HCT116 (cell line): ENCODE results near the gene ABHD4. TPM values are rescaled to one million over a fixed set of nuclear protein-coding genes. Genes with fewer than 3 reads are reported as not detected.

Experiments
- ATAC-seq: fragments of 200-7000 bp; cut with Tn5 transposase; 2 replicates; pipeline ENCODE4 v1.9.1; 2020; ENCODE audit warnings: mild to moderate bottlenecking, moderate library complexity
- BruUV-seq: library from RNA; stranded (reverse); fragments of 400-500 nt; replicated peaks from 2 replicates; lab custom pipeline; 2021; lab: Mats Ljungman, UMichigan
- CTCF ChIA-PET: fragments of 300-600 bp; sonication (Branson Sonifier 250); formaldehyde crosslinking; loops from one replicate; lab custom pipeline; 2021; ENCODE audit warnings: antibody characterized with exemption; lab: Charles Lee
- POLR2A ChIA-PET: fragments of 300-600, 350-600 bp; sonication (Branson Sonifier 250); formaldehyde crosslinking; loops from one replicate; lab custom pipeline; 2021; ENCODE audit warnings: antibody characterized with exemption; lab: Charles Lee
- RAD21 ChIA-PET, 2 experiments: fragments of 300-600 bp; sonication (Branson Sonifier 250); formaldehyde crosslinking; loops; one replicate each; lab custom pipeline; 2023; ENCODE audit warnings: low total read pairs in 2 of 2; ENCODE audit not compliant: uncharacterized antibody in 2 of 2, unreplicated experiment in 2 of 2, low non-redundant PET in 1 of 2; lab: Charles Lee
- DNase-seq: peaks from one replicate; pipeline ENCODE4 v3.0.0-alpha.2; 2010; ENCODE audit warnings: low read depth, low spot score
- H2AFZ ChIP-seq: fragments of 200-600 bp; shearing (Covaris generic), sonication (generic); 2 replicates; pipeline ENCODE4 v1.6.1; 2017; ENCODE audit warnings: low read depth, mixed run types, mixed read lengths, antibody characterized with exemption, low read length; ENCODE audit not compliant: poor library complexity, severe bottlenecking
- H3K27ac ChIP-seq: 2 replicates; pipeline ENCODE4 v1.5.1; 2012; ENCODE audit warnings: low read depth, low read length
- H3K27me3 ChIP-seq: fragments of 200-600 bp; sonication (generic); 2 replicates; pipeline ENCODE4 v1.6.1; 2016; ENCODE audit warnings: mixed run types, low read length, mixed read lengths; ENCODE audit not compliant: insufficient read depth
- H3K36me3 ChIP-seq, 2 experiments: fragments of 200-500 bp in 1 of 2; fragments of 200-600 bp in 1 of 2; sonication (Bioruptor generic) in 1 of 2; sonication (generic) in 1 of 2; 2 replicates each; pipeline versions ENCODE4 v1.5.1 to v1.6.1; 2014 to 2016; ENCODE audit warnings: low read length in 2 of 2, inconsistent platforms in 1 of 2, mixed read lengths in 1 of 2, mixed run types in 1 of 2; ENCODE audit not compliant: insufficient read depth in 2 of 2, control insufficient read depth in 1 of 2
- H3K4me1 ChIP-seq, 2 experiments: fragments of 200-600 bp in 1 of 2; sonication (generic) in 1 of 2; 2 replicates each; pipeline versions ENCODE4 v1.5.1 to v1.6.1; 2012 to 2017; ENCODE audit warnings: low read length in 2 of 2, inconsistent platforms in 1 of 2, mild to moderate bottlenecking in 1 of 2, mixed read lengths in 1 of 2, mixed run types in 1 of 2, moderate library complexity in 1 of 2; ENCODE audit not compliant: insufficient read depth in 2 of 2, control insufficient read depth in 1 of 2
- H3K4me2 ChIP-seq: fragments of 200-600 bp; sonication (generic); 2 replicates; pipeline ENCODE4 v1.6.1; 2017; ENCODE audit warnings: mixed run types, low read length, mixed read lengths
- H3K4me3 ChIP-seq, 2 experiments: fragments of 200-600 bp in 1 of 2; sonication (generic) in 1 of 2; replicated peaks in 1 of 2; 2 replicates each; pipeline ENCODE4 v1.5.1; 2011 to 2016; ENCODE audit warnings: low read length in 2 of 2, control low read depth in 1 of 2, low read depth in 1 of 2, mild to moderate bottlenecking in 1 of 2, mixed read lengths in 1 of 2, mixed run types in 1 of 2
- H3K79me2 ChIP-seq: fragments of 200-600 bp; sonication (generic); 2 replicates; pipeline ENCODE4 v1.6.1; 2017; ENCODE audit warnings: mild to moderate bottlenecking, mixed run types, low read length, moderate library complexity, mixed read lengths; ENCODE audit not compliant: insufficient read depth
- H3K9ac ChIP-seq: fragments of 200-600 bp; sonication (generic); 2 replicates; pipeline ENCODE4 v1.6.1; 2016; ENCODE audit warnings: low read length, mixed read lengths
- H3K9me2 ChIP-seq: fragments of 200-600 bp; sonication (generic), shearing (Covaris generic); 2 replicates; pipeline ENCODE4 v1.6.1; 2017; ENCODE audit warnings: mixed run types, mild to moderate bottlenecking, moderate library complexity; ENCODE audit not compliant: insufficient read depth
- H3K9me3 ChIP-seq, 2 experiments: fragments of 200-500 bp in 1 of 2; fragments of 200-600 bp in 1 of 2; sonication (Bioruptor generic) in 1 of 2; sonication (generic) in 1 of 2; 2 replicates each; pipeline ENCODE4 v1.6.1; 2014 to 2017; ENCODE audit warnings: low read length in 2 of 2, mixed read lengths in 2 of 2, inconsistent platforms in 1 of 2, low read depth in 1 of 2, mild to moderate bottlenecking in 1 of 2, mixed run types in 1 of 2, moderate library complexity in 1 of 2; ENCODE audit not compliant: control insufficient read depth in 1 of 2, insufficient read depth in 1 of 2
- H4K20me1 ChIP-seq: fragments of 200-600 bp; sonication (generic), shearing (Covaris generic); 2 replicates; pipeline ENCODE4 v1.6.1; 2017; ENCODE audit warnings: mixed run types, mild to moderate bottlenecking, moderate library complexity; ENCODE audit not compliant: insufficient read depth
- CEBPB ChIP-seq: IDR thresholded peaks from 2 replicates; pipeline ENCODE4 v1.6.1; 2012; ENCODE audit warnings: low read depth
- CTCF ChIP-seq, 3 experiments: fragments of 200-600 bp in 1 of 3; sonication (generic) in 1 of 3; IDR thresholded peaks in 2 of 3; conservative IDR thresholded peaks in 1 of 3; 2 replicates each; pipeline ENCODE4 v1.5.1; 2012 to 2017; ENCODE audit warnings: low read depth in 2 of 3, low read length in 2 of 3, antibody characterized with exemption in 1 of 3, borderline replicate concordance in 1 of 3, control low read depth in 1 of 3, mild to moderate bottlenecking in 1 of 3, mixed read lengths in 1 of 3, mixed run types in 1 of 3, moderate library complexity in 1 of 3; ENCODE audit not compliant: insufficient read depth in 1 of 3
- EGR1 ChIP-seq: IDR thresholded peaks from 2 replicates; pipeline ENCODE4 v1.6.1; 2012; ENCODE audit warnings: low read depth
- EZH2phosphoT487 ChIP-seq: fragments of 200-600 bp; IDR thresholded peaks from 2 replicates; pipeline ENCODE4 v1.6.1; 2018; ENCODE audit warnings: antibody characterized with exemption, borderline replicate concordance
- MAX ChIP-seq: IDR thresholded peaks from 2 replicates; pipeline ENCODE4 v1.6.1; 2012
- POLR2A ChIP-seq: IDR thresholded peaks from 2 replicates; pipeline ENCODE4 v1.7.0; 2011; ENCODE audit warnings: borderline replicate concordance; ENCODE audit not compliant: insufficient read depth, insufficient read length; ENCODE audit errors: extremely low read depth
- POLR2AphosphoS5 ChIP-seq: IDR thresholded peaks from 2 replicates; pipeline ENCODE4 v1.6.1; 2011; ENCODE audit warnings: mild to moderate bottlenecking, low read depth, low read length, moderate library complexity
- RAD21 ChIP-seq: IDR thresholded peaks from 2 replicates; pipeline ENCODE4 v1.6.1; 2012; ENCODE audit warnings: low read depth, mild to moderate bottlenecking
- REST ChIP-seq: IDR thresholded peaks from 2 replicates; pipeline ENCODE4 v1.6.1; 2012; ENCODE audit warnings: low read depth
- SRF ChIP-seq: IDR thresholded peaks from 2 replicates; pipeline ENCODE4 v1.6.1; 2012; ENCODE audit warnings: low read depth
- ZFX ChIP-seq: fragments of 450-650 bp; IDR thresholded peaks from 2 replicates; pipeline ENCODE4 v1.6.1; 2017
- ZNF274 ChIP-seq: fragments of 200-500 bp; sonication (Bioruptor generic); IDR thresholded peaks from 2 replicates; pipeline ENCODE4 v1.6.1; 2014; ENCODE audit warnings: mild to moderate bottlenecking, low read depth, low read length, inconsistent platforms
- intact Hi-C: fragments of 100-400 bp; cut with micrococcal nuclease; formaldehyde crosslinking; loops from 2 replicates; pipeline ENCODE4 v1.10.0; 2022
- total RNA-seq: library from RNA; stranded (reverse); gene quantifications from one replicate; pipeline ENCODE4 v1.2.1, GENCODE V29; 2021; ENCODE audit not compliant: unreplicated experiment

Gene ABHD4
- total RNA-seq, 1 experiment from 2014 or later, result 9.4 TPM

- TF ChIP-seq REST, result no peak
- no peak for TF ChIP-seq EZH2phosphoT487
- TF ChIP-seq POLR2A, result no peak
- TF ChIP-seq CEBPB, result no peak
- no peak for TF ChIP-seq EGR1
- TF ChIP-seq POLR2AphosphoS5, result no peak
- TF ChIP-seq MAX, result no peak
- no peak for TF ChIP-seq SRF
Observed at GRCh38 chr14:22556021-22556989, 41.8 kb upstream of the ABHD4 start (continued).

GRCh38 chr14:22556990-22557623 is 41.0 kb upstream of the ABHD4 start:
- no peaks in the 10 kb centered on the region for H3K9me2 ChIP-seq
- H3K27me3 ChIP-seq, result no peaks in the 10 kb centered on the region
- no TSS peak for BruUV-seq
- no peaks in the 10 kb centered on the region for H3K36me3 ChIP-seq
- RAD21 ChIA-PET, result interaction anchor here in 1 of 2 experiments (0.7 to 0.8 kb wide), 2 partner anchors 96 to 322 kb away, joined by 3 read pairs; no protein-coding TSS in a partner anchor
- peak overlapping the region; percentile 38 for H3K9ac ChIP-seq
- DNase-seq, result peak; percentile 48
- intact Hi-C loops, result loop anchor here (1.0 to 5.0 kb wide), 6 partner anchors 96 to 500 kb away; partner anchors contain the start of genes AJUBA and CDH24
- H2AFZ ChIP-seq, result peak overlapping the region; percentile 95
- peaks cover 5 to 24% of the 10 kb centered on the region in 2 experiments for H3K4me1 ChIP-seq
- ATAC-seq, result peak; percentile 92
- H3K9me3 ChIP-seq, result no peaks in the 10 kb centered on the region
- CTCF ChIA-PET, result interaction anchor here (0.7 to 2.1 kb wide), 7 partner anchors 8 to 511 kb away, joined by 3 to 12 read pairs (median 3); partner anchors contain the start of gene LRP10
- H3K79me2 ChIP-seq, result no peaks in the 10 kb centered on the region
- no peak overlapping the region for H3K27ac ChIP-seq
- POLR2A ChIA-PET, result interaction anchor here (1.0 to 2.2 kb wide), 2 partner anchors 50 to 94 kb away, joined by 3 to 6 read pairs; no protein-coding TSS in a partner anchor
- peak overlapping the region; percentile 70 for H3K4me2 ChIP-seq
- H3K4me3 ChIP-seq, result 0 out of 4 replicates have a peak overlapping the region, but pooled peaks of 1 of the 2 experiments have one; percentile 23
- no peaks in the 10 kb centered on the region for H4K20me1 ChIP-seq
- TF ChIP-seq ZFX (no peak), ZNF274 (no peak), REST (no peak), CTCF (IDR thresholded peaks at IDR 0.05 in 2 of 3, conservative IDR thresholded peaks at IDR 0.05 in 1 of 3; ENCODE audit: borderline replicate concordance in 1 of 3, insufficient read depth in 1 of 3, low read depth in 2 of 3, low read length in 2 of 3) (peak; percentile 95 to 100 (median 99)), RAD21 (peak; percentile 96), EZH2phosphoT487 (no peak), CEBPB (no peak)
